ENCODE measurements around the gene SPATA31C1.

DNA sequence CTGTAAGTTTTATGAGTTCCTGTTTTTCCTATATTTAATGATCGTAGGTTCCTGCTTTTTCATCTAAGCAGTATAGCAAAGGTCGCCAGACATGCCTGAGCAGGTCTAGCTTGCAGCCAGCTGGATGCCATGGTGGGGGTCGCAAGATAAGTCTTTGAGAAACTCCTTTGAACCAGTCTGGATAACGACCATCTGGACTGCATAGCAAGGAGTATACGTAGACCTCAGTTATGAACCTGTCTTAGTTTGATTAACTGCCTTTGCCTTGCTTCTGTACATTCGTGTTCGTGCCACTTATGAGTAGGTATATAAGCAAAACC is 43.5 kb upstream of the SPATA31C1 start:
- TF ChIP-seq, protein P1, sequence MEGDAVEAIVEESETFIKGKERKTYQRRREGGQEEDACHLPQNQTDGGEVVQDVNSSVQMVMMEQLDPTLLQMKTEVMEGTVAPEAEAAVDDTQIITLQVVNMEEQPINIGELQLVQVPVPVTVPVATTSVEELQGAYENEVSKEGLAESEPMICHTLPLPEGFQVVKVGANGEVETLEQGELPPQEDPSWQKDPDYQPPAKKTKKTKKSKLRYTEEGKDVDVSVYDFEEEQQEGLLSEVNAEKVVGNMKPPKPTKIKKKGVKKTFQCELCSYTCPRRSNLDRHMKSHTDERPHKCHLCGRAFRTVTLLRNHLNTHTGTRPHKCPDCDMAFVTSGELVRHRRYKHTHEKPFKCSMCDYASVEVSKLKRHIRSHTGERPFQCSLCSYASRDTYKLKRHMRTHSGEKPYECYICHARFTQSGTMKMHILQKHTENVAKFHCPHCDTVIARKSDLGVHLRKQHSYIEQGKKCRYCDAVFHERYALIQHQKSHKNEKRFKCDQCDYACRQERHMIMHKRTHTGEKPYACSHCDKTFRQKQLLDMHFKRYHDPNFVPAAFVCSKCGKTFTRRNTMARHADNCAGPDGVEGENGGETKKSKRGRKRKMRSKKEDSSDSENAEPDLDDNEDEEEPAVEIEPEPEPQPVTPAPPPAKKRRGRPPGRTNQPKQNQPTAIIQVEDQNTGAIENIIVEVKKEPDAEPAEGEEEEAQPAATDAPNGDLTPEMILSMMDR (conservative IDR thresholded peaks at IDR 0.05): no peak
- no peak for TF ChIP-seq ZFX (IDR thresholded peaks at IDR 0.05)
